Memory B cell (primary cell): ENCODE data around the gene TMEM247.
"Not testable (repeated sequence)": the region's sequence is repeated elsewhere in the genome, so short reads cannot be mapped to it uniquely, and the experiment has no call there.

Experiments
- ATAC-seq: fragments of 150-1000 bp; cut with Tn5 transposase; 2 replicates; pipeline ENCODE4 v1.10.0; 2021; ENCODE audit warnings: low read depth, mild to moderate bottlenecking, moderate library complexity
- DNase-seq, 2 donors: peaks; one replicate each; pipeline ENCODE4 v3.0.0; 2022; ENCODE audit warnings: low spot score in 2 of 2
- H3K27ac Mint-ChIP-seq: one replicate; pipeline ENCODE4 v1.8.0; 2022; ENCODE audit warnings: mild to moderate bottlenecking, moderate library complexity, mixed read lengths
- H3K27me3 Mint-ChIP-seq: one replicate; pipeline ENCODE4 v1.8.0; 2022; ENCODE audit warnings: mixed read lengths
- H3K36me3 Mint-ChIP-seq: one replicate; pipeline ENCODE4 v1.8.0; 2022; ENCODE audit warnings: mild to moderate bottlenecking, mixed read lengths
- H3K4me1 Mint-ChIP-seq: one replicate; pipeline ENCODE4 v1.8.0; 2022; ENCODE audit warnings: mixed read lengths
- H3K4me3 Mint-ChIP-seq: one replicate; pipeline ENCODE4 v1.8.0; 2022; ENCODE audit warnings: mild to moderate bottlenecking, moderate library complexity, mixed read lengths
- H3K9me3 Mint-ChIP-seq: one replicate; pipeline ENCODE4 v1.8.0; 2022; ENCODE audit warnings: mixed read lengths

The TMEM247 gene

GRCh38 chr2:46521215-46521683 is 41.9 kb downstream of the TMEM247 start:
- H3K4me3 Mint-ChIP-seq, result no peak overlapping the region
- peaks cover 6% of the 10 kb centered on the region for H3K4me1 Mint-ChIP-seq
- peaks cover 6% of the 10 kb centered on the region for H3K36me3 Mint-ChIP-seq
- H3K9me3 Mint-ChIP-seq, result peaks cover under 1% of the 10 kb centered on the region
- no peaks in the 10 kb centered on the region for H3K27me3 Mint-ChIP-seq
- peak overlapping the region; percentile 25 for H3K27ac Mint-ChIP-seq
- no peak for DNase-seq
- peak; percentile 81 for ATAC-seq

- peaks cover 10% of the 10 kb centered on the region for H3K36me3 Mint-ChIP-seq
- H3K9me3 Mint-ChIP-seq, H3K27me3 Mint-ChIP-seq, H3K4me3 Mint-ChIP-seq, H3K27ac Mint-ChIP-seq, H3K4me1 Mint-ChIP-seq, ATAC-seq, DNase-seq: not testable (repeated sequence)
Observed at GRCh38 chr2:46522385-46522784, 43.0 kb downstream of the TMEM247 start.

GRCh38 chr2:46525522-46526155 is 46.3 kb downstream of the TMEM247 start:
- no peaks in the 10 kb centered on the region for H3K27me3 Mint-ChIP-seq
- H3K9me3 Mint-ChIP-seq, result peaks cover 4% of the 10 kb centered on the region
- H3K4me3 Mint-ChIP-seq, result no peak overlapping the region
- no peak for ATAC-seq
- peaks cover 6% of the 10 kb centered on the region for H3K4me1 Mint-ChIP-seq
- H3K27ac Mint-ChIP-seq, result no peak overlapping the region
- peaks cover 16% of the 10 kb centered on the region for H3K36me3 Mint-ChIP-seq
- DNase-seq, result no peak

GRCh38 chr2:46528880-46529279 is 49.5 kb downstream of the TMEM247 start:
- no peak for ATAC-seq
- H3K4me1 Mint-ChIP-seq, result no peaks in the 10 kb centered on the region
- H3K27ac Mint-ChIP-seq, result no peak overlapping the region
- H3K27me3 Mint-ChIP-seq, result no peaks in the 10 kb centered on the region
- peaks cover 20% of the 10 kb centered on the region for H3K36me3 Mint-ChIP-seq
- DNase-seq, result no peak
- peaks cover 4% of the 10 kb centered on the region for H3K9me3 Mint-ChIP-seq
- H3K4me3 Mint-ChIP-seq, result no peak overlapping the region

- Mint-ChIP-seq H3K9me3 (peaks cover 9% of the 10 kb centered on the region), H3K4me1 (peaks cover 15% of the 10 kb centered on the region), H3K27me3 (no peaks in the 10 kb centered on the region), H3K27ac (no peak overlapping the region), H3K4me3 (no peak overlapping the region), H3K36me3 (peaks cover 19% of the 10 kb centered on the region)
- DNase-seq (no peak), ATAC-seq (no peak)
Observed at GRCh38 chr2:46530639-46531038, 51.3 kb downstream of the TMEM247 start.

GRCh38 chr2:46531863-46532262 is 52.5 kb downstream of the TMEM247 start:
- Mint-ChIP-seq H3K4me3 (no peak overlapping the region), H3K4me1 (peaks cover 19% of the 10 kb centered on the region), H3K27ac (no peak overlapping the region), H3K27me3 (no peaks in the 10 kb centered on the region), H3K36me3 (peaks cover 17% of the 10 kb centered on the region), H3K9me3 (peaks cover 9% of the 10 kb centered on the region)
- DNase-seq, result no peak
- ATAC-seq, result no peak
